Left kidney (tissue), 2 donors: ENCODE data around the gene KRT35. TPM values are rescaled to one million over a fixed set of nuclear protein-coding genes. Genes with fewer than 3 reads are reported as not detected.
"Not testable (repeated sequence)": the region's sequence is repeated elsewhere in the genome, so short reads cannot be mapped to it uniquely, and the experiment has no call there.

Experiments used
- DNase-seq: peaks from one replicate; pipeline ENCODE4 v3.0.0-alpha.2; 2013
- polyA plus RNA-seq: library from polyadenylated mRNA; unstranded; fragments of 120-200 nt; gene quantifications from one replicate; pipeline ENCODE4 v1.2.1, GENCODE V29; 2013; ENCODE audit not compliant: insufficient read length

KRT35 gene
- polyA plus RNA-seq, 1 donor, result not detected

DNA sequence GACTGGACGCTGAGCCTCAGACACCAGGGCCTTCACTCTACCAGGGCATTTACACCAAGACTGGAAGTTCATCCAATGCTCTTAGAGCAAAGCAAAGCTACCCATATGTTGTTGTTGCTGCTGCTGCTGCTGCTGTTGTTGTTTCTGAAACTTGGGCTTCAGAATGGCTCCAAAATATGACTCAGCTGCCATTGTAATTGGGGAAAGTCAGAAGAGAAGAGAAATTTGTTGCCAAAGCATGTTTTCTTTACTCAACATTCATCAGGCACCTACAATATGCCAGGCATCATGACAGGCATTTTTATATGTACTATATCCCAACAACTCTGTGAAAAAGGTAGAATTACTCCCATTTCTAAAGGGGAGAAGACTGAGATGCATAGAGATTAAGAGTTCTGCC lies 25.7 kb downstream of the KRT35 start:
- DNase-seq, result no peak

GRCh38 chr17:41453066-41453465 lies 27.9 kb downstream of the KRT35 start:
- DNase-seq, result no peak

- DNase-seq, result no peak
These were observed 28.7 kb downstream of the KRT35 start for GRCh38 chr17:41452281-41452680.

- no peak for DNase-seq
These were observed 29.7 kb downstream of the KRT35 start for GRCh38 chr17:41451154-41451728.

- DNase-seq, result no peak
These were observed 31.9 kb downstream of the KRT35 start for GRCh38 chr17:41449008-41449407.

- no peak for DNase-seq
These were observed 32.4 kb downstream of the KRT35 start for GRCh38 chr17:41448506-41448905.

GRCh38 chr17:41446806-41447205 lies 34.1 kb downstream of the KRT35 start:
- no peak for DNase-seq

GRCh38 chr17:41444640-41445039 lies 36.3 kb downstream of the KRT35 start:
- no peak for DNase-seq

DNA sequence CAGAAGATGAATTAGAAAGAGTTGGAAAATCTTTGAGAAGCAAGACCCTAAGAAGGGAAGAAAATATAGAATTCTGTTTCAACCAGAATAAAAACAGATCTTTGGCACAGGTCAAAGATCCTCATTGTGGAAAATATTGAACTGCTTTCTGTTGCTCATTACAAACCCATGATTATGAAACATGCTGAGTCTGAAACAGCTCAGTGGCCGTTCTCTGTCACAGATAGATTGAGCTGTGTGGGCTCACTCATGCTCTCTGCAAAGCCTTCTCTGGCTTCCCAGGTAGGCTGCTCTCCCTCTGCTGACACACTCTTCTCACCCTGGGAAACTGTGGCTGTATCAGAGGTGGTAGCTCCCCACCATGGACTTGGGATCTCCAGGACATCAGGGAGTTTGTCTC lies 36.8 kb downstream of the KRT35 start:
- DNase-seq, result no peak

- DNase-seq, result no peak
These were observed 38.2 kb downstream of the KRT35 start for GRCh38 chr17:41442739-41443138.

DNA sequence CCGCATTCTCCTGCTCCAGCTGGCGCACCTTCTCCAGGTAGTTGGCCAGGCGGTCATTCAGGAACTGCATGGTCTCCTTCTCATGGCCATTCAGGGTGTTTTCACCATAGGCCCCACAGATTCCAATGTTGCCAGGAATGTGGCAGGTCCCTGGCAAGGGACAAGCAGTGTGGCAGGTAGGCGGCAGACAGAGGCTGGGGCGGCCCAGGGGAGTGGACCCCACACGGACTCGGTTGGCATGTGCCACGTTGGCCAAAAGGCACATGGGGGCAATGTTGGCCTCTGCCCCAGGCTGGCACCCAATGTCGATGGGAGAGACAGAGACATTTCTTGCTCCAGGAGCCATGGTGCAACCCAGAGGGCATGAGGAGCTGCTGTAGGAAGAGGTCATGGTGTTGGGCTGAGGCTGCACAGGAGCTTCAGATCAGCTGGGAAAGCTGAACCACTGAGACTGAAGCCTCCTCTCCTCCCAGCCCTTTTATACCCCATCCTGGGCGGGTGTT lies 40.4 kb downstream of the KRT35 start, which contains the start of gene KRT38:
TSS of gene KRT38 (minus strand) at position 453 of the 503 bp plus-strand sequence. CDS start at position 391, 62 bp downstream.
- DNase-seq, result no peak

DNA sequence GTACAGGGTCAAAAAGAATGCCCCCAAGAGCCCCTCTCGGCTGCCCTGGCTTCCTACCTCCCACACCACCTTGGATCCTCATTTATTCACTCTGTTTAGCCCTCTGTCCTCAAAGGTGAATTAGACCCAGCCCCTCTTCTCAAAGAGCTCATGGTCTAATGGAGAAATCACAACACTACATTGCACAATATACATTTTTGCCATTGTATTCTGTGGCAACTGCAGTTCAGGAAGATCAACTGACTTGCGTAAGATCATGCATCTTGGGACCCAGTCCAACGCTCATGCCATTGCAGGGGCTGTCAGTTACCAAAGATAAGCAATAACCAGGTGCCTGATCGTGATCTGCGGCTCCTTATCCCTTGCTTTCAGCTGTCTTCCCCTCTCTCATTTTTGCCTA lies 41.6 kb downstream of the KRT35 start:
- no peak for DNase-seq

DNA sequence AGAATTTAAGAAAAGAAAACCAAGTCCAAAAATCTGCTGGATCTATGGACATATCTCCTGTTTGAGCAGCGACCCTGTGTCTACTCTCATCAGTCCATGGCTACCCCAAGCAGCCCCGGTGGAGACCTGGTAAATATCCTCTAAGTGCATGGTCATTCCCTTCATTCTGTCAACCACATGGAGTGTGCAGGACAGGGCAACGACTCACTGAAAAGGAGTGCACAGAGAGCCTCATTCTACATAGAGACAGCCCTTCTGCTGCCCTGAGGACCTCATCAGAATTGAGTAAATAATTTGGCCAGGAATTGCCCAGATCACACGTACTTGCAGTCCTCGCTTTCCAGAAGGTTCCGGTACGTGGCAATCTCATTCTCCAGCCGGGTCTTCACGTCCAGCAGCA lies 43.2 kb downstream of the KRT35 start:
- DNase-seq, result no peak

- DNase-seq, result no peak
These were observed 43.7 kb downstream of the KRT35 start for GRCh38 chr17:41437254-41437653.

- no peak for DNase-seq
These were observed 46.5 kb downstream of the KRT35 start for GRCh38 chr17:41434415-41434814.

DNA sequence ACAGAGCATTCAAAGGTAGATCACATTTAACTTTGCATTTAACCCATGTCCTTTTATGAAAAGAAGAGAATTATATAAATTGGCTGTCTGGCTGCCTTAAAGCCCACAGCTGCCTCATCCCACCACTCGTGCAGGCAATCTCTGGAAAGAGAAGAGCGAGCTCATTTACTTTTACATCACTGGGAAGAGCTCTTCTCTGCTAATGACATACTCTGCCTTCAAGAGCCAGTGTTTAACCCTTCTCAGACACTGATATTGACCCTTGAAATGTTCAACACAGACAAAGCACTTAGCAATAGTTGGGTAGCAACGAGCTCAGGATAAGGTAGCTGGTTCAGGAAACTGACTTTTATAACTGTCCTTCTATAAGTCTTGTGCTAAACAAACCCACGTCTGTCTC lies 46.9 kb downstream of the KRT35 start:
- no peak for DNase-seq

DNA sequence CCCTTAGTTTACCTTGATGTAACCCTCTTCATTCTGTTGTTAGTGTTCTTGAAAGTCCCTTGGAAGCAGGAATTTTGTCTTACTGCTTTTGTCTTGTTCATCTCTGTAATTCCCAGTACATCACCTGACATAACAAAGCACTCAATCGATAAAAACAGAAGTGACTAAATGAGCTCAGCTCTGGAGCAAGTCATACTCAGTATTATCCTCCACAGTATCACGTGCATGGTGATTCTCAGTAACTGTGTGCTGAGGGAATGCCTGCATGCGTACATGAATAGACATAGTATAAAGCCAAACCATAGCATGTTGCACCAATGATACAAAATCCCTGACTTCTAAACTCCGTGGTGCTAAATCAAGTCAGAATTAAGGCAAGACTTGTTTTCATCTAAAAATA lies 47.4 kb downstream of the KRT35 start:
- DNase-seq, result no peak

- DNase-seq, result not testable (repeated sequence)
These were observed 50.6 kb downstream of the KRT35 start for GRCh38 chr17:41430376-41430775.

DNA sequence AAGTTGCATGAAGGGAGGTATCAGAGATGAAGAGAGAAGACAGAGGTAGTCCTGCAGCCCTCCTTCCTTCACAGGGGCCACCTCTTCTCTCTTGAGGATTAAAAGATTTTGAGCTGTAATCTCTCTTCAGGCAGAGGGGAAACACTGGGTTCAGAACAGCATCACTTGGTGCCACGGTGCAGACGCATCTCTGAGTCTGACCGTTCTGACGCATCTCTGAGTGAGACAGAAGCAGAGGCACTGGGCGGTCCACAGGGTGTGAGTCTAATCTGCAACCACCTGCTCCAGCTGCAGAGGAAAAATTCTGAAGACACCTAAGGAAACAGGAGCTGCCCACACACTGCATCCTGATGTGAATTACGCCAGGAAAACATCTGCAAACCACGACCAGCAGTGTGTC lies 51.3 kb downstream of the KRT35 start:
- DNase-seq, result no peak

DNA sequence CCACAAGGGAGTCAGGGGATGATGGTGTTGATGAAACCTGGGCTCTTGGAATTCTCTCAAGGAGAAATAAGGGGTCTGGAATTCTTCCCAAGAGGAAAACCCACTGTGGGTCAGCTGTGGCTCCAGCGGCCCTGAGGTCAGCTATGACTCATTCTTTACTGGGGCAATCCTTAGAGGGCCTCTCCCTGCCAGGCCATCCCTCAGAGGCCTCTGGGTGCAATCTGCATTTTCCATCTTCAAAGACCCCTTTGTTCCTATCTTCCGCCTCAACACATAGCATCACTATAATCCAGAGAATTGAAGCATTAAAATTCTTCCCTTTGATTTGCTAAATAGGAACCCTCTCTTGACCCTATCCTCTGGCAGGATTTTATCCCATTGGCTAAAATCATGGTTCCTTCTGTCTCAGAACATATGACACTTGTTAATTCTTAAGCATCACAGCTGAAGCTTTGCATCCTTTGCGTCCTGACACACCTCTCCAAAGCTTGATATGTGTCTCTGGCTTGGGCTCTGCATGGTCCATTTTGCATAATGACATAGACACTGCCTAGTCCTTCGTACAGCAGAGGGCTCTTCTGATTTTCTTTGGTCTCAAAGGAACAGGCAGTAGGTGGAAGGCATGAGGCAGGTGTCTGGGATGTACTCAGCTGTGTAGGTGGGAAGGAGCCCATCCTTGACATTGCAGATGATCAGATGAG lies 52.2 kb downstream of the KRT35 start:
- DNase-seq, result no peak
